Spleen (tissue), 7 donors: ENCODE data around the gene TMPRSS2.

Experiments
- CTCF ChIP-seq, 11 experiments: fragments of 200-600 bp in 7 of 11; fragments of 450-650 bp in 4 of 11; sonication (generic) in 4 of 11; IDR thresholded peaks in 8 of 11; conservative IDR thresholded peaks in 3 of 11; 1 replicate in 7 of 11; 2 replicates in 4 of 11; pipeline versions ENCODE4 v1.4.0 to v1.8.0; 2016 to 2021; ENCODE audit warnings: antibody characterized with exemption in 11 of 11, inconsistent platforms in 4 of 11, mild to moderate bottlenecking in 1 of 11
- POLR2A ChIP-seq, 3 donors: fragments of 450-650 bp; IDR thresholded peaks; one replicate each; pipeline ENCODE4 v1.5.1; 2017; ENCODE audit warnings: antibody characterized with exemption in 3 of 3, mild to moderate bottlenecking in 1 of 3
- donor health status: DM: no; HTN: no; CAD: no; lungs with moderate emphysema.
- donor health status: DM: no; HTN: no; CAD: no.
- donor health status: DM: no; HTN: no; CAD: no.

GRCh38 chr21:41511858-41512257, 3.9 kb upstream of the TMPRSS2 start:
- TF ChIP-seq CTCF (IDR thresholded peaks at IDR 0.05 in 8 of 11, conservative IDR thresholded peaks at IDR 0.05 in 3 of 11) = no peak
- TF ChIP-seq POLR2A (IDR thresholded peaks at IDR 0.05) = no peak
